ENCODE measurements around the gene HIVEP3. TPM values are rescaled to one million over a fixed set of nuclear protein-coding genes. Genes with fewer than 3 reads are reported as not detected.

Gene HIVEP3
- total and polyA plus RNA-seq, 8 donors: 1.8 to 65.3 (median 3.8) TPM

- 56 to 70% (median 67%) methylated on average over 3 of the region's 3 CpGs for WGBS, 5 donors
- intact Hi-C loops (cut with DNase I; ENCODE audit: low total_unique reads): no loop called here
- Histone ChIP-seq H3K9me3 (no peaks in the 10 kb centered on the region), H3K4me3 (no peak overlapping the region), H3K27me3 (no peaks in the 10 kb centered on the region), H3K4me1 (peaks cover 10 to 21% (median 16%) of the 10 kb centered on the region in 4 donors), H3K27ac (no peak overlapping the region), H3K36me3 (no peaks in the 10 kb centered on the region)
- DNase-seq: no peak
- TF ChIP-seq CTCF (IDR thresholded peaks at IDR 0.05) (no peak), POLR2AphosphoS5 (IDR thresholded peaks at IDR 0.05) (no peak), EP300 (IDR thresholded peaks at IDR 0.05) (no peak), POLR2A (IDR thresholded peaks at IDR 0.05) (no peak)
Observed at GRCh38 chr1:41822866-41823265, 95.9 kb downstream of the HIVEP3 start.

GRCh38 chr1:41819843-41820242, 98.9 kb downstream of the HIVEP3 start:
- Histone ChIP-seq H3K36me3 (no peaks in the 10 kb centered on the region), H3K4me3 (no peak overlapping the region), H3K27ac (no peak overlapping the region), H3K4me1 (peaks cover 10 to 18% (median 15%) of the 10 kb centered on the region in 4 donors), H3K27me3 (no peaks in the 10 kb centered on the region), H3K9me3 (no peaks in the 10 kb centered on the region)
- 79 to 90% (median 83%) methylated on average over 1 of the region's 1 CpG for WGBS, 5 donors
- intact Hi-C loops (cut with DNase I; ENCODE audit: low total_unique reads): no loop called here
- DNase-seq: no peak
- no peak for TF ChIP-seq POLR2AphosphoS5 (IDR thresholded peaks at IDR 0.05)
- no peak for TF ChIP-seq POLR2A (IDR thresholded peaks at IDR 0.05)
- no peak for TF ChIP-seq EP300 (IDR thresholded peaks at IDR 0.05)
- no peak for TF ChIP-seq CTCF (IDR thresholded peaks at IDR 0.05)

- TF ChIP-seq POLR2A (IDR thresholded peaks at IDR 0.05): no peak
- TF ChIP-seq CTCF (IDR thresholded peaks at IDR 0.05): no peak
- TF ChIP-seq POLR2AphosphoS5 (IDR thresholded peaks at IDR 0.05): no peak
- no peak for TF ChIP-seq EP300 (IDR thresholded peaks at IDR 0.05)
- WGBS, 5 donors: 79 to 93% (median 89%) methylated on average over 2 of the region's 2 CpGs
Observed at GRCh38 chr1:41819069-41819468, 99.7 kb downstream of the HIVEP3 start.

GRCh38 chr1:41816061-41816460, 102.7 kb downstream of the HIVEP3 start:
- DNase-seq: no peak
- Histone ChIP-seq H3K36me3 (no peaks in the 10 kb centered on the region), H3K27ac (no peak overlapping the region), H3K4me3 (no peak overlapping the region), H3K9me3 (no peaks in the 10 kb centered on the region), H3K27me3 (no peaks in the 10 kb centered on the region), H3K4me1 (peaks cover 0 to 11% (median 1%) of the 10 kb centered on the region in 4 donors)
- 60 to 80% (median 70%) methylated on average over 3 of the region's 3 CpGs for WGBS, 5 donors
- TF ChIP-seq POLR2AphosphoS5 (IDR thresholded peaks at IDR 0.05): no peak
- no peak for TF ChIP-seq POLR2A (IDR thresholded peaks at IDR 0.05)
- TF ChIP-seq EP300 (IDR thresholded peaks at IDR 0.05): no peak
- TF ChIP-seq CTCF (IDR thresholded peaks at IDR 0.05): no peak
- intact Hi-C loops (cut with DNase I; ENCODE audit: low total_unique reads): no loop called here

More at GRCh38 chr1:41819069-41819468, 99.7 kb downstream of the HIVEP3 start:
- Histone ChIP-seq H3K4me3 (no peak overlapping the region), H3K27ac (no peak overlapping the region), H3K27me3 (no peaks in the 10 kb centered on the region), H3K4me1 (peaks cover 10 to 14% (median 13%) of the 10 kb centered on the region in 4 donors), H3K36me3 (no peaks in the 10 kb centered on the region), H3K9me3 (no peaks in the 10 kb centered on the region)
- intact Hi-C loops (cut with DNase I; ENCODE audit: low total_unique reads): no loop called here
- DNase-seq: no peak
